Mucosa of rectum (tissue), 2 donors: Measurements from ENCODE around the gene PRELP.

Experiments used
- H3K27ac ChIP-seq, 2 donors: one replicate each; pipeline ENCODE4 v1.7.0; 2013; ENCODE audit warnings: inconsistent platforms in 2 of 2, low read depth in 2 of 2, low read length in 2 of 2
- H3K27me3 ChIP-seq, 2 donors: one replicate each; pipeline ENCODE4 v1.7.0; 2013; ENCODE audit warnings: low read length in 2 of 2; ENCODE audit not compliant: control insufficient read depth in 2 of 2, insufficient read depth in 2 of 2
- H3K36me3 ChIP-seq, 2 donors: one replicate each; pipeline ENCODE4 v1.7.0; 2013; ENCODE audit warnings: low read length in 2 of 2; ENCODE audit not compliant: control insufficient read depth in 2 of 2, insufficient read depth in 2 of 2
- H3K4me1 ChIP-seq, 2 donors: one replicate each; pipeline ENCODE4 v1.7.0; 2013; ENCODE audit warnings: low read length in 2 of 2, mild to moderate bottlenecking in 1 of 2; ENCODE audit not compliant: control insufficient read depth in 2 of 2, insufficient read depth in 2 of 2
- H3K4me3 ChIP-seq, 2 donors: one replicate each; pipeline ENCODE4 v1.7.0; 2013; ENCODE audit warnings: low read length in 2 of 2
- H3K9ac ChIP-seq, 2 donors: one replicate each; pipeline ENCODE4 v1.7.0; 2013; ENCODE audit warnings: low read length in 2 of 2, low read depth in 1 of 2, mild to moderate bottlenecking in 1 of 2
- H3K9me3 ChIP-seq, 2 donors: one replicate each; pipeline ENCODE4 v1.7.0; 2013; ENCODE audit warnings: low read length in 2 of 2; ENCODE audit not compliant: control insufficient read depth in 2 of 2
- donor health status: healthy.
- donor health status: Normal muscosa, but diverticular disease.

Gene PRELP

GRCh38 chr1:203538726-203539125, 63.1 kb downstream of the PRELP start:
- H3K27ac ChIP-seq, result no peak overlapping the region
- no peaks in the 10 kb centered on the region for H3K27me3 ChIP-seq
- no peaks in the 10 kb centered on the region for H3K4me1 ChIP-seq
- H3K9ac ChIP-seq, result no peak overlapping the region
- no peak overlapping the region for H3K4me3 ChIP-seq
- H3K36me3 ChIP-seq, result no peaks in the 10 kb centered on the region
- no peaks in the 10 kb centered on the region for H3K9me3 ChIP-seq

- H3K36me3 ChIP-seq, result no peaks in the 10 kb centered on the region
- H3K4me3 ChIP-seq, result no peak overlapping the region
- H3K4me1 ChIP-seq, result no peaks in the 10 kb centered on the region
Observed at GRCh38 chr1:203539831-203540546, 64.4 kb downstream of the PRELP start.

More at GRCh38 chr1:203539831-203540546, 64.4 kb downstream of the PRELP start:
- no peaks in the 10 kb centered on the region for H3K9me3 ChIP-seq
- no peak overlapping the region for H3K27ac ChIP-seq
- H3K9ac ChIP-seq, result no peak overlapping the region
- H3K27me3 ChIP-seq, result no peaks in the 10 kb centered on the region
